H1 (cell line): ENCODE measurements around the gene GNB1L. TPM values are rescaled to one million over a fixed set of nuclear protein-coding genes. Genes with fewer than 3 reads are reported as not detected.
A peak's percentile ranks its signal among the peaks of the same experiment; 100 is the strongest.

Experiments used
- ASH2L ChIP-seq: fragments of 200-600, 300-600 bp; sonication (generic); IDR thresholded peaks from one replicate; pipeline ENCODE4 v1.7.1; 2017; ENCODE audit warnings: low read length
- ATF3 ChIP-seq: IDR thresholded peaks from 2 replicates; pipeline ENCODE4 v1.6.1; 2011; ENCODE audit warnings: low read depth, mild to moderate bottlenecking, low read length; ENCODE audit not compliant: insufficient read depth
- BACH1 ChIP-seq: IDR thresholded peaks from 2 replicates; pipeline ENCODE4 v1.6.1; 2012; ENCODE audit warnings: low read length, improper control_type of control experiment
- CBX8 ChIP-seq: fragments of 300-800, 300-1000 bp; sonication (generic); IDR thresholded peaks from 2 replicates; pipeline ENCODE4 v1.7.1; 2016; ENCODE audit warnings: low read depth, low read length, borderline replicate concordance
- CREB1 ChIP-seq: IDR thresholded peaks from 2 replicates; pipeline ENCODE4 v1.6.1; 2012; ENCODE audit warnings: inconsistent platforms
- E2F6 ChIP-seq: IDR thresholded peaks from 2 replicates; pipeline ENCODE4 v1.6.1; 2012; ENCODE audit warnings: inconsistent platforms
- KDM4A ChIP-seq: IDR thresholded peaks from one replicate; pipeline ENCODE4 v1.7.1; 2012; ENCODE audit warnings: low read depth, mild to moderate bottlenecking, moderate library complexity, low read length, inconsistent platforms; ENCODE audit not compliant: severe bottlenecking
- SUZ12 ChIP-seq: fragments of 200-600 bp; sonication (generic); IDR thresholded peaks from 2 replicates; pipeline ENCODE4 v1.6.1; 2012; ENCODE audit warnings: mild to moderate bottlenecking, inconsistent platforms, low read length, moderate library complexity, mixed read lengths
- polyA plus RNA-seq, 7 experiments: library from polyadenylated mRNA; depleted of rRNA in 3 of 7; stranded (reverse) in 5 of 7; unstranded in 2 of 7; fragments of >200 nt in 5 of 7; fragments of 200-250 nt in 2 of 7; gene quantifications; 1 replicate in 5 of 7; 2 replicates in 1 of 7; 4 replicates in 1 of 7; pipeline versions ENCODE4 v1.2.1 to v1.2.3, GENCODE V29; 2011 to 2013; ENCODE audit warnings: missing spikeins in 2 of 7, mixed read lengths in 2 of 7
- total RNA-seq: library from RNA; stranded (reverse); fragmentation: NEBNext Ultra II Directional; extraction: Animal tissue kit (Norgen Biotek cat#: 25700); gene quantifications from 2 replicates; pipeline ENCODE4 v1.2.1, GENCODE V29; 2021

GNB1L gene
- total and polyA plus RNA-seq, 2 of the 8 experiments (the other 6 are each of a cell fraction or from before 2014, with no cell fraction given), result 14.0 to 15.6 TPM

GRCh38 chr22:19757140-19757984 is 97.3 kb downstream of the GNB1L start (continued):
- TF ChIP-seq E2F6 (no peak), CBX8 (0 out of 2 replicates have a peak, but pooled peaks have one; percentile 40), SUZ12 (no peak; the same call in none of the 2 replicates), CREB1 (no peak), KDM4A (peak; percentile 7), BACH1 (no peak), ATF3 (no peak), ASH2L (no peak)
